Activated CD8-positive, alpha-beta memory T cell treated with anti-CD3 and anti-CD28 coated beads, Interleukin-2, amount 50 U/mL, for 24 hours (primary cell): ENCODE measurements around the gene ZP1.

ENCODE experiments used
- DNase-seq: peaks from one replicate; pipeline ENCODE4 v3.0.0-alpha.2; 2020; ENCODE audit errors: extremely low read depth

ZP1 gene

GRCh38 chr11:60844045-60844869, 23.1 kb upstream of the ZP1 start:
- no peak for DNase-seq

- DNase-seq = no peak
Measured at GRCh38 chr11:60844870-60845221, 22.5 kb upstream of the ZP1 start.

- no peak for DNase-seq
Measured at GRCh38 chr11:60845338-60845737, 22.0 kb upstream of the ZP1 start.

- DNase-seq = no peak
Measured at GRCh38 chr11:60847281-60847680, 20.1 kb upstream of the ZP1 start.

GRCh38 chr11:60847896-60848295, 19.4 kb upstream of the ZP1 start:
- no peak for DNase-seq

GRCh38 chr11:60848714-60849151, 18.6 kb upstream of the ZP1 start:
- DNase-seq = no peak

- DNase-seq = no peak
Measured at GRCh38 chr11:60849641-60850520, 17.5 kb upstream of the ZP1 start.

GRCh38 chr11:60851327-60852104, 15.8 kb upstream of the ZP1 start:
- DNase-seq = no peak

GRCh38 chr11:60852117-60852981, 15.0 kb upstream of the ZP1 start:
- DNase-seq = no peak

GRCh38 chr11:60852982-60853950, 14.1 kb upstream of the ZP1 start:
- no peak for DNase-seq

- DNase-seq = no peak
Measured at GRCh38 chr11:60854140-60854846, 13.0 kb upstream of the ZP1 start.

- DNase-seq = no peak
Measured at GRCh38 chr11:60854847-60855725, 12.3 kb upstream of the ZP1 start.

- DNase-seq = no peak
Measured at GRCh38 chr11:60855726-60856633, 11.4 kb upstream of the ZP1 start, which contains the start of gene PTGDR2. PTGDR2 (minus strand) TSS chr11:60855950; CDS start chr11:60853722, 2,228 bp downstream.

GRCh38 chr11:60857378-60858232, 9.7 kb upstream of the ZP1 start:
- DNase-seq = no peak

- DNase-seq = no peak
Measured at GRCh38 chr11:60858236-60858635, 9.1 kb upstream of the ZP1 start.
